ENCODE measurements around the gene OR10K2.

GRCh38 chr1:158398818-158399514 lies 27.1 kb downstream of the OR10K2 start, which contains the start of gene OR10T2:
- no peak for TF ChIP-seq MXI1 (IDR thresholded peaks at IDR 0.05; ENCODE audit: borderline replicate concordance, low read depth, low read length)
- no peak for TF ChIP-seq NKX3-1 (CRISPR knock-in tag; IDR thresholded peaks at IDR 0.05)
- no peak for TF ChIP-seq CCAR2 (optimal IDR thresholded peaks at IDR 0.05; ENCODE audit: low read depth, low read length)
- TF ChIP-seq, protein P1, sequence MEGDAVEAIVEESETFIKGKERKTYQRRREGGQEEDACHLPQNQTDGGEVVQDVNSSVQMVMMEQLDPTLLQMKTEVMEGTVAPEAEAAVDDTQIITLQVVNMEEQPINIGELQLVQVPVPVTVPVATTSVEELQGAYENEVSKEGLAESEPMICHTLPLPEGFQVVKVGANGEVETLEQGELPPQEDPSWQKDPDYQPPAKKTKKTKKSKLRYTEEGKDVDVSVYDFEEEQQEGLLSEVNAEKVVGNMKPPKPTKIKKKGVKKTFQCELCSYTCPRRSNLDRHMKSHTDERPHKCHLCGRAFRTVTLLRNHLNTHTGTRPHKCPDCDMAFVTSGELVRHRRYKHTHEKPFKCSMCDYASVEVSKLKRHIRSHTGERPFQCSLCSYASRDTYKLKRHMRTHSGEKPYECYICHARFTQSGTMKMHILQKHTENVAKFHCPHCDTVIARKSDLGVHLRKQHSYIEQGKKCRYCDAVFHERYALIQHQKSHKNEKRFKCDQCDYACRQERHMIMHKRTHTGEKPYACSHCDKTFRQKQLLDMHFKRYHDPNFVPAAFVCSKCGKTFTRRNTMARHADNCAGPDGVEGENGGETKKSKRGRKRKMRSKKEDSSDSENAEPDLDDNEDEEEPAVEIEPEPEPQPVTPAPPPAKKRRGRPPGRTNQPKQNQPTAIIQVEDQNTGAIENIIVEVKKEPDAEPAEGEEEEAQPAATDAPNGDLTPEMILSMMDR (CRISPR knock-in tag; IDR thresholded peaks at IDR 0.05) = no peak
- TF ChIP-seq ZNF263 (CRISPR knock-in tag; IDR thresholded peaks at IDR 0.05) = no peak
- TF ChIP-seq HNRNPUL1 (IDR thresholded peaks at IDR 0.05; ENCODE audit: low read depth, low read length) = no peak
- TF ChIP-seq EZH2 (conservative IDR thresholded peaks at IDR 0.05; ENCODE audit: low read depth, low read length) = no peak
